HG03575 (cell line): ENCODE measurements around the gene TTC33.
A peak's percentile ranks its signal among the peaks of the same experiment; 100 is the strongest.

ENCODE experiments used
- ATAC-seq: cut with Tn5 transposase; IDR thresholded peaks from one replicate; pipeline ENCODE4 v1.9.1; 2021; ENCODE audit not compliant: unreplicated experiment, insufficient number of reproducible peaks, low FRiP score; ENCODE audit errors: extremely low read depth

The TTC33 gene

GRCh38 chr5:40514976-40515375, 240.8 kb downstream of the TTC33 start:
- no peak for ATAC-seq

GRCh38 chr5:40511801-40512200, 244.0 kb downstream of the TTC33 start:
- no peak for ATAC-seq

GRCh38 chr5:40507095-40507494, 248.7 kb downstream of the TTC33 start:
- ATAC-seq = no peak

GRCh38 chr5:40505031-40505430, 250.7 kb downstream of the TTC33 start:
- no peak for ATAC-seq

GRCh38 chr5:40503439-40503838, 252.3 kb downstream of the TTC33 start:
- ATAC-seq = no peak

GRCh38 chr5:40502736-40503135, 253.0 kb downstream of the TTC33 start:
- no peak for ATAC-seq

GRCh38 chr5:40501711-40502444, 253.9 kb downstream of the TTC33 start:
- no peak for ATAC-seq

- ATAC-seq = no peak
Measured at GRCh38 chr5:40499518-40500273, 256.1 kb downstream of the TTC33 start.

GRCh38 chr5:40499007-40499406, 256.8 kb downstream of the TTC33 start:
- no peak for ATAC-seq

- ATAC-seq = no peak
Measured at GRCh38 chr5:40497573-40497972, 258.2 kb downstream of the TTC33 start.

- no peak for ATAC-seq
Measured at GRCh38 chr5:40495237-40495635, 260.5 kb downstream of the TTC33 start.

GRCh38 chr5:40494631-40495236, 261.0 kb downstream of the TTC33 start:
- no peak for ATAC-seq

- ATAC-seq = no peak
Measured at GRCh38 chr5:40492056-40492455, 263.7 kb downstream of the TTC33 start.

GRCh38 chr5:40491644-40492043, 264.1 kb downstream of the TTC33 start:
- ATAC-seq = no peak

GRCh38 chr5:40490464-40491111, 265.2 kb downstream of the TTC33 start:
- ATAC-seq = no peak

GRCh38 chr5:40489421-40489820, 266.3 kb downstream of the TTC33 start:
- ATAC-seq = no peak

GRCh38 chr5:40486437-40487275, 269.1 kb downstream of the TTC33 start:
- ATAC-seq = peak; percentile 24

- ATAC-seq = peak; percentile 34
Measured at GRCh38 chr5:40485021-40485998, 270.5 kb downstream of the TTC33 start.
